ENCODE data around the gene BBC3. TPM values are rescaled to one million over a fixed set of nuclear protein-coding genes. Genes with fewer than 3 reads are reported as not detected.
A peak's percentile ranks its signal among the peaks of the same experiment; 100 is the strongest.

Gene BBC3
- polyA plus RNA-seq, 2 of the 4 experiments (the other 2 are of a cell fraction) = 6.0 to 8.9 TPM

GRCh38 chr19:47255879-47256692 lies 25.1 kb upstream of the BBC3 start, which contains the start of gene CCDC9 (continued):
- TF ChIP-seq FOSB (CRISPR knock-in tag; IDR thresholded peaks at IDR 0.05) (no peak), CEBPB (IDR thresholded peaks at IDR 0.05) (peak in 1 of 2 experiments; percentile 57; a peak in 2 of 4 replicates), RARB (CRISPR knock-in tag; IDR thresholded peaks at IDR 0.05) (no peak), ELK1 (IDR thresholded peaks at IDR 0.05; ENCODE audit: low read depth, low read length) (0 out of 2 replicates have a peak, but pooled peaks have one; percentile 64), TP53 (CRISPR knock-in tag; IDR thresholded peaks at IDR 0.05) (peak; percentile 79; the same call in 1 of the 2 replicates), TFCP2L1 (CRISPR knock-in tag; IDR thresholded peaks at IDR 0.05) (no peak), JUNB (IDR thresholded peaks at IDR 0.05) (no peak), CHD2 (IDR thresholded peaks at IDR 0.05; ENCODE audit: low read length, partially characterized antibody) (peak; percentile 20), MYC (IDR thresholded peaks at IDR 0.05; ENCODE audit: borderline replicate concordance, low read length) (peak; percentile 89), ZNF302 (CRISPR knock-in tag; IDR thresholded peaks at IDR 0.05) (no peak), POLR2A (IDR thresholded peaks at IDR 0.05; ENCODE audit: low read length) (peak; percentile 73), MAX (IDR thresholded peaks at IDR 0.05) (peak; percentile 95)

GRCh38 chr19:47253970-47254369 lies 23.0 kb upstream of the BBC3 start:
- WGBS (ENCODE audit: missing lambda C conversion rate) = 93% methylated on average over 5 of the region's 5 CpGs
- Histone ChIP-seq H3K9me3 (no peaks in the 10 kb centered on the region), H3K4me3 (no peak overlapping the region), H3K4me1 (peaks cover 40% of the 10 kb centered on the region), H3K27ac (peak overlapping the region; percentile 37 to 74; a peak in 4 of 6 replicates), H3K4me2 (peak overlapping the region; percentile 45)
- ATAC-seq (no peak), DNase-seq (ENCODE audit: low read depth in 1 of 2, low spot score in 1 of 2) (no peak), FAIRE-seq (no peak)
- POLR2A ChIA-PET = interaction anchor here (0.9 to 5.8 kb wide), 2 partner anchors 10 to 20 kb away, joined by 3 to 57 read pairs; no protein-coding TSS in a partner anchor
- CTCF ChIA-PET = interaction anchor here (0.5 to 16.0 kb wide), 7 partner anchors 8 to 240 kb away, joined by 3 to 893 read pairs (median 4); no protein-coding TSS in a partner anchor
- TF ChIP-seq FOXS1 (CRISPR knock-in tag; IDR thresholded peaks at IDR 0.05) = no peak
- TF ChIP-seq CBX8 (IDR thresholded peaks at IDR 0.05) = no peak
- TF ChIP-seq MAX (IDR thresholded peaks at IDR 0.05) = no peak
- TF ChIP-seq BCL3 (IDR thresholded peaks at IDR 0.05) = no peak
- no peak for TF ChIP-seq RAD21 (conservative IDR thresholded peaks at IDR 0.05 in 1 of 2, IDR thresholded peaks at IDR 0.05 in 1 of 2)
- TF ChIP-seq POLR2AphosphoS2 (conservative IDR thresholded peaks at IDR 0.05; ENCODE audit: low read length) = no peak
- TF ChIP-seq HOXB13 (CRISPR knock-in tag; IDR thresholded peaks at IDR 0.05; ENCODE audit: low read depth) = no peak
- no peak for TF ChIP-seq CHD2 (IDR thresholded peaks at IDR 0.05; ENCODE audit: low read length, partially characterized antibody)

GRCh38 chr19:47253467-47253881 lies 22.5 kb upstream of the BBC3 start:
- ATAC-seq (no peak), DNase-seq (ENCODE audit: low read depth in 1 of 2, low spot score in 1 of 2) (peak in 1 of 2 experiments; percentile 68), FAIRE-seq (no peak)
- H3K4me2 ChIP-seq = peak overlapping the region; percentile 45
- H3K4me1 ChIP-seq = peaks cover 35% of the 10 kb centered on the region
- no peaks in the 10 kb centered on the region for H3K9me3 ChIP-seq
- TF ChIP-seq RARB (CRISPR knock-in tag; IDR thresholded peaks at IDR 0.05) (no peak), TP53 (CRISPR knock-in tag; IDR thresholded peaks at IDR 0.05) (no peak), FOSL2 (IDR thresholded peaks at IDR 0.05) (no peak), FOSL2 (CRISPR knock-in tag; IDR thresholded peaks at IDR 0.05) (peak; percentile 80), NPAS2 (CRISPR knock-in tag; IDR thresholded peaks at IDR 0.05; ENCODE audit: borderline replicate concordance) (no peak), RFX5 (IDR thresholded peaks at IDR 0.05) (no peak), SREBF2 (IDR thresholded peaks at IDR 0.05) (no peak)
- peak overlapping the region; percentile 37 to 74; a peak in 5 of 6 replicates for H3K27ac ChIP-seq
- CTCF ChIA-PET = interaction anchor here (0.6 to 16.0 kb wide), 8 partner anchors 8 to 240 kb away, joined by 3 to 893 read pairs (median 4); no protein-coding TSS in a partner anchor
- WGBS (ENCODE audit: missing lambda C conversion rate) = 32% methylated on average over 3 of the region's 3 CpGs
- POLR2A ChIA-PET = interaction anchor here (0.9 to 5.8 kb wide), 2 partner anchors 10 to 21 kb away, joined by 3 to 57 read pairs; no protein-coding TSS in a partner anchor
- no peak overlapping the region for H3K4me3 ChIP-seq

Measured in A549 (cell line).